Measurements from ENCODE around the gene TOM1.
"Not testable (repeated sequence)": the region's sequence is repeated elsewhere in the genome, so short reads cannot be mapped to it uniquely, and the experiment has no call there.

Gene TOM1

GRCh38 chr22:35346596-35347220, 47.0 kb downstream of the TOM1 start:
- no peak for DNase-seq (ENCODE audit: low read depth)

GRCh38 chr22:35347462-35347861, 47.8 kb downstream of the TOM1 start:
- DNase-seq (ENCODE audit: low read depth) = no peak

DNA sequence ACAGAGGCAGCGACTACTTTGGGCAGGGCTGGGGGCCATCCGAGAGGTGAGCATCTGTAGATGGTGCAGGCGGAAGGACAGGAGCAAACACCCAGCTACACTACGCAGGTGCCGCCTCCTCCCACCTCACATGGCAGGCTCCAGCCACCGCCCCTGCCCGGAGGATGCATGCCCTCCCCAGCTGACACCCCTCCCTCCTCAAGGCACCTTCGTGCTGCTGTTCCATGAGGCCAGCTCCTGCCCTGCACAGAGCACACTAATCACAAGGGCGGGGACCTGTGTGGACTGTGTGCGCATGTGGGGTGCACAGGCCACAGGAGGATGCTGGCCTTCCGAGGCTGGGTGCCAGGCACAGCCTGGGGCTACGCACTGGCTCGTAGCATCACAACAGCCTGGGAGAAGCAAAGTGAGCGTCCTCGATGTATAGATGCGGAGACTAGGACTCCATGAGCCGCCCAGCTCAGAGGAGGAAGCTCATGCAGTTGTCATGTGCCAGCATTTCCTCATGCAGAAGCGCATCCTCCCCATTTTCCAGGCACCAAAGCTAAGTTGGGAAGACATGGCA, 48.4 kb downstream of the TOM1 start:
- DNase-seq (ENCODE audit: low read depth) = no peak

GRCh38 chr22:35348703-35349102, 49.0 kb downstream of the TOM1 start:
- DNase-seq (ENCODE audit: low read depth) = no peak

GRCh38 chr22:35349368-35349703, 49.6 kb downstream of the TOM1 start:
- DNase-seq (ENCODE audit: low read depth) = no peak

DNA sequence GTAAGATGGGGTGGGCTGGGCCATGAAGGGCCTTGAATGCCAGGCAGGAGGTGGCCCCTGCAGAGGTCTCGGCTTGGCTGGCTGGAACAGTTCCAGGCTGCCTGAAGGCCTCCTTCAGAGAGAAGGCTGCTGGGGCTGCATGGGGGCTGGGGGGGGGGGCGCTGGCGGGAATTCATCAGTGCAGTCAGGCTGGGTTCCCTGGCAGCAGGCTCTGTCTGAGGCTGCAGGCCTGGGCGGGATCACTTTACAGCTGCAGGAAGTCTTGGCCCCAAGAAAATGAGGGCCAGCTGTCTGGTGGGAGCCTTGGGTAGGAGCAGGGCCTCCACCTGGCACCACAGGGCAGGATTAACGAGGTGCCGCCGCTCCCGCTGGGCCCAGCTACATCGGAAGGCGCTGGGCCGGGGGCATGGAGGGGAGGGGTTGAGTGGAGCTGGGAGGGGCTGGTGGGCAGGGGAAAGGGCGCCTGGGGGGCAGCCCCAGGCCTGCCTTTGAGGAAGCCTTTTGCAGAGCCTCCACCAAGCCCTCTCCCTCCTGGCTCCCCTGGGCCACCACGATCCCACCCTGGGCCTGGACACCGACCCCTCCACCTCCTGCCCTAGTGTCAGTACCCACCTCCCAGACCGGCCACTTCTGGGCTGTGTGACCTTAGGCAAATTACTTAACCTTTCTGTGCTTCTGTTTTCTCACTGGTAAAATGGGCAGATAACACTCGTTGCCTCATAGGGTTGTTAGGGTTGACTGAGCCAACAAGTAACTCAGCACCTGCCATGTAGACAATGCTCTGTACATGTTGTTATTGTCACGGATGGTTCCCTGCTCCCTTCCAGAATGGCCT, 50.2 kb downstream of the TOM1 start:
- no peak for DNase-seq (ENCODE audit: low read depth)

DNA sequence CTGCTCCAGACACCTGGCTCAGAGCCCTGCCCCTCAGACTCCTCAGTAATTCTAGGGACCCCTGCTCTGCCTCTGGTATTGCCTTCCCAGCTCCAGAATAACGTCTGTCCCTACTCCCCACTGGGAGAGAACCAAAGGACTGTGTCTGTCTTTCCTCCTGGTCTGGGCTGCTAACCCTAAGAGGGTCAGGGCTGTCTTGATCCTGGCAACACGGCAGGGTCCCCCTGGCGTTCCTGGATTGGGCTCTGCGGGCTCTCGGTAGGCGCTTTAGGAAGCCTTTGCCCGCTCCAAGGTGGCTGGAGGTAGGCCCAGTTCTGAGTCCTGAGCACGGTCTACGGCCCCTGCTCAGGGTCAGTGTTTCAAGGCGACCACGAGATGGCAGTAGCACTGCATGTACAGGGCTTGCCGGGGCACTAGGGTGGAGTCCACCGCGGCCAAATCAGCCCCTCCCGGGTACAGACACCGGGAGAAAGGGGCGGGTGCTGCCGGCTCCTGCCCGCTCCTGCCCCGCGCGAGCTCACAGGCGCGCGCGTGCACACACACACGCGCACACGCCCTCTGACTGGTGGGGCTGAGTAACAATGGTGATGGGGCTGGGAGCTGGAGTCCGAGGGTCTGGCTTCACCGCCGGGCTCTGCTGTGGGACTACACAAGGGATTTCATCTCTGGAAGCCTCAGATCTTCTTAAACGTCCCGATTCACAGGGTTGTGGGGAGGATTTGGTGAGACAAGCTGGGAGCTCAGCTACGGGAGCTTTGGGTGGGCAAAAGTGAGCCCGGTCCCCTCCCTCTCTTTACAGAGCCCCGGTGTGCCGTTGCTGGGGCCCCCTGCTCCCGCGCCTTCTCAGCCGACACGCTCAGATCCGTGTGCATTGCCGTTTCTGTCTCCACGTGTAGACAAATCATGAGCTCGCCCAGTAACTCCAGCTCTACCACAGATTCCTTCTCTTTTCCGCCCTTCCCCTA, 51.1 kb downstream of the TOM1 start:
- DNase-seq (ENCODE audit: low read depth) = peak; percentile 71

DNA sequence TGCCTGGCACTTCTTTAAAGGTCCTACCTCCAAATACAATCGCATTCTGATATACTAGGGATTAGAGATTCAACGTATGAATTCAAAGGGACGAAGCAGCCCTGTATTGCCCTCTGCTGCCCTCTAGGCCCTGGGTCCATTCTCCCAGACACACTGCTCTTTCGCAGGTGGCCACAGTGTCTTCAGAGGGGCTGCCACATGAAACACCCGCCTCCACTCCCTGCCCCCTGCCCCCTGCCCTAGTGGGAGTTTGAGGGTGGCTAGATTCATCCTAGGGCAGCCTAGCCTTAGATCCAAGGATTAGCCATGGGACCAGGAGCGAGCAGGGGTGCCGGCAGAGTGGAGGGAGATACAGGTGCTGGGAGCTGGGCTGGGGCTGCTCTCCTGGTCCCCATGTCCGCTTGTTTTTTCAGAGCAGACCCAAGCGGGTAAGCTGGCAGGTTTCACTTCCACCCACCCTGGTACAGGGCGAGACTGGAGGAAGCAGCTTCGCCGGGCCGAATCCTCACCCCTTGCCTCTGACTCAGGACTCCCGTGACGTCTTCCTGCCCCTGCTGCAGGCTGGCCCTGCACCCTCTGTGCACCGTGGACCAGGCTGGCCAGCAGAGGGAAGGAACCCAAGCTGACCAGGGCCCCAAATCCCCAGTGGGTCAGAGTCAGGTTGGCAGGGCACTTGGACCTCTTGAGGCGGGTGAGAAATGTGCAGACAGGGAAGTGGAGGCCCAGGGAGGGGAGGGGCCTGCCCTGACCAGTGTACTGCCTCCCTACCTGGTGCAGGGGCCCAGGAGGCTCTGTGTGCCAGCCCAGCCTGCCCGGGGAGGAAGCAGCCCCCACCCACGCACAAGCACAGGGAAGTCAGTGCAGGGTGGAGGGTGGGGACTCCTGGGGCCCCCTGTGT, 52.8 kb downstream of the TOM1 start:
- DNase-seq (ENCODE audit: low read depth) = no peak

GRCh38 chr22:35353318-35353717, 53.6 kb downstream of the TOM1 start:
- no peak for DNase-seq (ENCODE audit: low read depth)

DNA sequence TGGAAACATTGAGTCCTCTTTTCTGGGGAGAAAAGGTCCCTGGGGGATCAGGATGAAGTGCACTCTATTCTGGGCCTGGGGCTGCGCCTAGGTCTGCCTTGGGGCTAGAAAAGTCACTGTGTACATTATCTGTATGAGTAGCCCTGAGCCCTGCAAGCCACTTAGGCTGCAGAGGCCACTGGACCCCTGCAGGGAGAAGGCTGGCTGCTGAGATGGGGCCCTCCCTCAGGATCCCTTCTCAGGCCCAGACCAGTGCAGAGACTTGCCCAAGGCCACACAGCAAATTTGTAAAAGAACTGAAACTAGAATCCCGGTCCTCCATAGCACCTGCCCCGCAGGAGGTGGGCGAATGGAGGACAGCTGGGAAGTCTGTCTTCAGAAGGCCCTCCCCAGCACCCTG, 54.4 kb downstream of the TOM1 start:
- no peak for DNase-seq (ENCODE audit: low read depth)

GRCh38 chr22:35357883-35358621, 58.4 kb downstream of the TOM1 start:
- DNase-seq (ENCODE audit: low read depth) = no peak

- DNase-seq (ENCODE audit: low read depth) = no peak
Measured at GRCh38 chr22:35359380-35360065, 59.8 kb downstream of the TOM1 start.

- no peak for DNase-seq (ENCODE audit: low read depth)
Measured at GRCh38 chr22:35361001-35361558, 61.4 kb downstream of the TOM1 start.

GRCh38 chr22:35363566-35364086, 63.9 kb downstream of the TOM1 start:
- no peak for DNase-seq (ENCODE audit: low read depth)

- DNase-seq (ENCODE audit: low read depth) = not testable (repeated sequence)
Measured at GRCh38 chr22:35364230-35364629, 64.5 kb downstream of the TOM1 start.

DNA sequence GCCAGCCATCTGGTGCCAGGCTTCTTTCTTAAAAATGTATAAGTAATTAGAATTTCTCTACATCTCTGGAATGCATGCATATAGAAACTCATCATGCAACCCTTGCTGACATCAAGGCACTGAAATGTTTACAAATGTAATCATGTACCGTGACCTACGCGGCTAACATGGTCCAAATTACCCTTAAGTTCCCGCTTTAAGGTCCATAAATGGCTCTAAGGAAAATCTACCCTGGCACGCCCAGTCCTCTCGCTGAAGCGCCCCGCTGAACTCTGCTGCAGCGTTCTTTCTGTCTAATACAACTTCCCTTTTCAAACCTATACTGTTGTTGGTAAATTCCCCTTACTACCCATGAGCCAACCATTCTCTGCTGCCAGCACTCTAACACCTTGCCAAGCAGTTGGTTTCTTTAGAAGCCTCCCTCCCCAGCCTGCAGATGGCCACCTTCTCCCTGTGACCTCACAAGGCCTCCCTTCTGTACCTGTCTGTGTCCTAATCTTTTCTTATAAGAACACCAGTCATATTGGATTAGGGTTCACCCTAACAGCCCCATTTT, 67.7 kb downstream of the TOM1 start:
- DNase-seq (ENCODE audit: low read depth) = no peak

GRCh38 chr22:35368386-35368785, 68.7 kb downstream of the TOM1 start:
- no peak for DNase-seq (ENCODE audit: low read depth)

DNA sequence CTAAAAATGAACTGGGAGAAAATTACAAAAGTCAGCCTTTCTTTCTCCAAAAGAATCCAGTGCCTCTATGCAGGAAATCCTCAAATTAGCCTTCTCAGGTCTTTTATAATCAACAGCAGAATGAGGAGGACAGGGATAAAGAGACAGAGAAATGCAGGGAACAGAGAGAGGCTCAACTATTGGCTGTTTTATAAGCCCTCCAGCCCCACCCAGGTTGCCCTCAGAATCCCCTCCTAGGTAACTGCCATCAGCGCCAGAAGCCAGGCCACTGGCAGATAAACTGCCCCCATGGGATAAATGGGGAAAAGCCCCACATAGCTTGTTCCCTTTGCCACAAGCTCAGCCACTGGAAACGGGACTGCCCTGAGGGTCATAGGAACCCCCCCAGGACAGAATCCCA, 70.3 kb downstream of the TOM1 start:
- DNase-seq (ENCODE audit: low read depth) = no peak

DNA sequence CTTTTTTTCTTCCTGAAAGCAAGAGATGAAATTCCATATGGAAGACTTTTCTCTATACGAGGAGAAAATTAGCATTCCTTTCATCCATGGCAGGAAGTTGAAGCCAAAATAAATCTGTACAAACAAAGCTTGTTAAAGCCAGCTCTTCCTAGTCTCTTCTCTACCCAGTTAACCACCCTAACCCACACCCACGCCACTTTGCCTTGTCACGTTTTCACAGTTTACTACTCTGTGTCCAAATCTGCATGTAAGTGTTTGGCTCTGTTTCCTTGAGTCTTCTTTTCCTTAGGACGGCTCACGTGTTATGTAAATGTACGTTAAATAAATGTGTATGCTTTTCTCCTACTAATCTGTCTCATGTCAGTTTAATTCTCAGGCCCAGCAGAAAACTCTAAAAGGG, 74.1 kb downstream of the TOM1 start:
- no peak for DNase-seq (ENCODE audit: low read depth)

Data from stimulated activated CD8-positive, alpha-beta memory T cell treated with anti-CD3 and anti-CD28 coated beads, Interleukin-15, amount 100 ng/mL, for 1 hour (primary cell).